K562 (cell line): ENCODE data around the gene CEND1. TPM values are rescaled to one million over a fixed set of nuclear protein-coding genes. Genes with fewer than 3 reads are reported as not detected.

Source experiments
- BRF1 ChIP-seq: IDR thresholded peaks from 3 replicates; pipeline ENCODE4 v1.6.1; 2011; ENCODE audit warnings: borderline replicate concordance, mild to moderate bottlenecking; ENCODE audit not compliant: insufficient read length; ENCODE audit errors: extremely low read depth
- ID3 ChIP-seq, 2 experiments: fragments of 250-450 bp in 1 of 2; fragments of 450-650 bp in 1 of 2; sonication (Bioruptor Pico) in 1 of 2; IDR thresholded peaks; 2 replicates each; pipeline versions ENCODE4 v1.6.1 to v1.8.0; 2016 to 2021; ENCODE audit warnings: mild to moderate bottlenecking in 2 of 2, moderate library complexity in 2 of 2, missing compliant biosample characterization in 1 of 2, missing genetic modification characterization in 1 of 2
- LCOR ChIP-seq: sonication (generic); formaldehyde crosslinking; IDR thresholded peaks from 2 replicates; pipeline ENCODE4 v1.8.0; 2022; ENCODE audit warnings: mild to moderate bottlenecking, missing genetic modification reagents
- MITF ChIP-seq: IDR thresholded peaks from 2 replicates; pipeline ENCODE4 v1.6.1; 2014; ENCODE audit warnings: antibody characterized with exemption
- MNT ChIP-seq, 2 experiments: fragments of 450-650 bp; conservative IDR thresholded peaks; 2 replicates each; pipeline ENCODE4 v1.6.1; 2017; ENCODE audit warnings: mild to moderate bottlenecking in 2 of 2, moderate library complexity in 2 of 2
- PHF21A ChIP-seq: fragments of 450-650 bp; IDR thresholded peaks from 2 replicates; pipeline ENCODE4 v1.6.1; 2017; ENCODE audit warnings: low read depth, borderline replicate concordance
- POLR2AphosphoS5 ChIP-seq: IDR thresholded peaks from 2 replicates; pipeline ENCODE4 v1.6.1; 2011; ENCODE audit warnings: mild to moderate bottlenecking, low read depth, low read length, moderate library complexity; ENCODE audit not compliant: control insufficient read depth, insufficient read depth
- TEAD1 ChIP-seq, 2 experiments: fragments of 450-650 bp in 1 of 2; sonication (generic) in 1 of 2; formaldehyde crosslinking; IDR thresholded peaks; 2 replicates each; pipeline versions ENCODE4 v1.4.0 to v1.8.0; 2020 to 2022; ENCODE audit warnings: mild to moderate bottlenecking in 2 of 2, missing genetic modification reagents in 1 of 2
- THAP12 ChIP-seq: fragments of 250-450 bp; sonication (Bioruptor Pico); IDR thresholded peaks from 2 replicates; pipeline ENCODE4 v1.9.0; 2021; ENCODE audit warnings: mild to moderate bottlenecking, inconsistent platforms
- THAP7 ChIP-seq: fragments of 250-450 bp; sonication (Bioruptor Pico); IDR thresholded peaks from 2 replicates; pipeline ENCODE4 v1.5.0; 2021
- ZBTB12 ChIP-seq: fragments of 250-450 bp; sonication (Bioruptor Pico); IDR thresholded peaks from 2 replicates; pipeline ENCODE4 v1.4.0; 2020
- ZBTB9 ChIP-seq: fragments of 450-650 bp; formaldehyde crosslinking; IDR thresholded peaks from 2 replicates; pipeline ENCODE4 v1.4.0; 2020; ENCODE audit warnings: mild to moderate bottlenecking, moderate library complexity
- ZNF436 ChIP-seq: fragments of 250-450, 450-650 bp; sonication (Bioruptor Pico); formaldehyde crosslinking; IDR thresholded peaks from 2 replicates; pipeline ENCODE4 v1.7.0; 2020; ENCODE audit warnings: mild to moderate bottlenecking
- ZNF551 ChIP-seq: fragments of 250-450 bp; sonication (Bioruptor Pico); IDR thresholded peaks from 2 replicates; pipeline ENCODE4 v1.5.0; 2021; ENCODE audit warnings: mild to moderate bottlenecking, moderate library complexity
- polyA plus RNA-seq, 8 experiments: library from polyadenylated mRNA; depleted of rRNA in 4 of 8; stranded (reverse) in 5 of 8; unstranded in 3 of 8; fragments of >200 nt; fragmentation: Nextera tagmentation in 2 of 8; fragmentation: Illumina TruSeq in 1 of 8; extraction: Ambion mirVana in 2 of 8; extraction: Trizol in 1 of 8; gene quantifications; 2 replicates each; pipeline versions ENCODE4 v1.2.1 to v1.2.3, GENCODE V29; 2011 to 2014; ENCODE audit warnings: inconsistent platforms in 1 of 8, missing spikeins in 1 of 8
- total RNA-seq, 7 experiments: library from RNA; depleted of rRNA in 6 of 7; stranded (reverse); fragments of >200 nt in 6 of 7; fragmentation: Illumina TruSeq in 2 of 7; extraction: Trizol in 2 of 7; gene quantifications; 2 replicates each; pipeline versions ENCODE4 v1.2.1 to v1.2.3, GENCODE V29; 2011 to 2021; ENCODE audit warnings: low replicate concordance in 1 of 7

The CEND1 gene
- total and polyA plus RNA-seq, 9 of the 15 experiments (the other 6 are each of a cell fraction or from before 2014, with no cell fraction given) = 0.13 to 0.18 (median 0.16) TPM; not detected in 6

- TF ChIP-seq ZBTB9 (CRISPR knock-in tag) (no peak), THAP7 (no peak), POLR2AphosphoS5 (no peak), LCOR (CRISPR knock-in tag) (peak; percentile 70; the same call in 1 of the 2 replicates), ID3 (CRISPR knock-in tag; IDR thresholded peaks at IDR 0.05) (no peak), ID3 (tag; IDR thresholded peaks at IDR 0.05) (no peak), BRF1 (no peak), ZNF551 (no peak), PHF21A (no peak), MNT (conservative IDR thresholded peaks at IDR 0.05) (peak; percentile 30 to 45; a peak in 2 of 4 replicates), ZNF436 (CRISPR knock-in tag) (no peak), THAP12 (CRISPR knock-in tag) (no peak), MITF (0 out of 2 replicates have a peak, but pooled peaks have one; percentile 10), ZBTB12 (CRISPR knock-in tag) (no peak), TEAD1 (CRISPR knock-in tag; IDR thresholded peaks at IDR 0.05) (no peak; a peak in 1 of 4 replicates)
These were observed 13.2 kb downstream of the CEND1 start (continued) for GRCh38 chr11:776561-777287.
